ENCODE measurements around the gene VPS37C. TPM values are rescaled to one million over a fixed set of nuclear protein-coding genes. Genes with fewer than 3 reads are reported as not detected.
A peak's percentile ranks its signal among the peaks of the same experiment; 100 is the strongest.
"Not testable (repeated sequence)": the region's sequence is repeated elsewhere in the genome, so short reads cannot be mapped to it uniquely, and the experiment has no call there.

The VPS37C gene
- total RNA-seq (2014; rRNA removed; shearing (Covaris generic)): 22.2 and 29.9 TPM in 2 replicates

DNA sequence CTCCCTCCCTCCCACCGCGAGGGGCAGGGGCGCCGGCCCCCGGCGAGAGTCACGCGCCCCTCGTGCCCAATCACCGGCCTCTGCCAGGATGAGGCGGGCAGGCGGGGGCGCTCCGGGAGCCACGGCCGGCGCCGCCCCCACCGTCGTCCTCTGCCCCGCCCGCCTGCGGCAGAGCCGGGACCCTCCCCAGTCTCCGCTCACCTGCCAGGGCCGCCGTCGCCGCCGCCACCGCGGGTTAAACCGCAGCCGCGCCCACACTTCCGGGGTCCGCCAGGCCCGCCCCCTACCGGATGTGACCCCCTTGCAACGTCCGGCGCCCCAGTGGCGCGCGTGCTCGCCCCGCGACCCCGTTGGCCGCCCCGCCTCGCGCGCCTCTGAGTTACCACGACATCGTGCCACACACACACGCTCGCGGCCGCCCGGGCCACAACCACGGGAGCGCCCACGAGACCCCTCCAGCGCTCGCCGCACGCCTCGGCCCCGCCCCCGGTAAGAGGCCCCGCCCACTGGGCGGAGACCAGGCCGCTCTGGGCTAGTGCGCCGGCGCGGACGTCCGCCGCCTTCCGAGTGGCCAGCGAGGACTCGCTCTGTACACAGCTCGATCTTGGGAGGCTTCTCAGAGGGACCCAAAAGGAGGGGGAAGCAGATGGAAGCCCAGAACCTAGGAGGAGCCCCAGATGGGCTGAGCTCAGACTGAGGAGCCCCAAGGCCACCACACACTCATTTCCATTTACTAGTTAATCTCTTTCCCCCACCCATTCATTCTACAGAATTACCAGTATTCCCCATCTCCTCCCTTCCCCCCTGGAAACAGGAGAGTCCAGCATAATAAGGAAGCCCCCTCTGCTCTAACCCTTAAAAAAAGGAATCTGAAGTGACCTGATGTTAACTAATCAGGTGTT lies at the start of gene VPS37C:
Gene VPS37C, minus strand, starts transcription at position 237 of the 902 bp plus-strand sequence. CDS start 22,597 bp downstream, outside the sequence.
- peak within 1 kb of the TSS; percentile 94 for H3K27ac ChIP-seq
- peak; percentile 95 to 96 for DNase-seq (ENCODE audit: low read depth in 1 of 2, low spot score in 2 of 2)
- H3K4me1 ChIP-seq (replicated peaks): peaks cover 35% of the 10 kb centered on the region
- H3K4me3 ChIP-seq: peak within 1 kb of the TSS; percentile 83
- peaks cover 22% of the 10 kb centered on the region for H3K36me3 ChIP-seq
- no peaks in the 10 kb centered on the region for H3K27me3 ChIP-seq (replicated peaks)
- no peaks in the 10 kb centered on the region for H3K9me3 ChIP-seq (replicated peaks)

DNA sequence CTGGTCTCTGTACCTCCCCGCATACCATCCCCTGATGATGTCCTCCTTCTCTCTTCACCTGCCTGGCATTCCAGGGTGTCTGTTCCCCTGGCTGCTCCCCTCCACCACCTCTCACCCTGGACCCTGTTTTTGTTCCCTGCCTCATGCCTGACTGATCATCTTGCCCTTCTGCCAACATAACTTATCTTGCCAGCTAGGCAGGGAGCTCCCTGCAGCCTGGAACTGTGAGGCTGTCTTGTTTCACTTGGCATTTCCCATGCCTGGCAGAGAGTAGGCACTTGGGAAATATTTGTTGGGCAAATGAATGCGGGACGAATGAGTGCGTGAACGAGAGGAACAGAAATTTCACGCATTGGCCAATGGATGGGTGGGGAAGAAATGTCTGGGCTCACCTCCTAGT lies 49.4 kb upstream of the VPS37C start:
- H3K36me3 ChIP-seq; H3K27me3 ChIP-seq (replicated peaks); H3K9me3 ChIP-seq (replicated peaks); H3K4me1 ChIP-seq (replicated peaks); H3K4me3 ChIP-seq; H3K27ac ChIP-seq; DNase-seq (ENCODE audit: low read depth in 1 of 2, low spot score in 2 of 2): not testable (repeated sequence)

DNA sequence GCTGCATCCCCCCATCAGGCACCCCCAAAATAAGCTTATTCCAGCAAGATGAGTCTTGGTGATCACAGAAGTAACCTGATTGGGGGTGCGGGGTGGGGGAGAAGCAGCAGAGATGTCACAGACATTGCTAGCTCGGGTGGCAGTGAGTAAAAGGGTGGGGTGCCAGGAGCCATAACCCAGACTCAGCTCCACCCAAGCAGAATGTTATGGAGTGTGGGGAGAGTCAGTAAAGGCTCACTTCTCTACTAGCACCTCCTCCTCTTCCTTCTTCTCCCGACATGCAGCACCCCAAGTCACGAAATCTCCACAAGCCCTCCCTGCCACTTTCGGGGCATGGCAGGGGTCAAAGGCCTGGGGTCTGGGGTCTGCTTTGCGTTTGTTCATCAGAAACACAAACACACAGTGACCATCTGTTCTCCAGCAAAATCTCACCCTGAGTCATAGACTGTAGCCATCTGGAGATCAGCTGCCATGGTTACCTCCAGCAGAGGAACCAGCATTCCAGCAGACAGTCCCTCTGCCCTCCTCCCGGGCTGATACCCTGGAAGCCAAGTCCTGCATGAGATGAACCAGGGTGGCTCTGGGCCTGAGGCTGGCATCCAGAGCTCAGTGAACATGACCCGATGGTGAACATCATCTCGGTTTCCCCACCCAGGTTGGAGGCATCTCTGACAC lies 46.5 kb upstream of the VPS37C start:
- H3K36me3 ChIP-seq; H3K4me1 ChIP-seq (replicated peaks); H3K9me3 ChIP-seq (replicated peaks); H3K4me3 ChIP-seq; DNase-seq (ENCODE audit: low read depth in 1 of 2, low spot score in 2 of 2); H3K27ac ChIP-seq; H3K27me3 ChIP-seq (replicated peaks): not testable (repeated sequence)

DNA sequence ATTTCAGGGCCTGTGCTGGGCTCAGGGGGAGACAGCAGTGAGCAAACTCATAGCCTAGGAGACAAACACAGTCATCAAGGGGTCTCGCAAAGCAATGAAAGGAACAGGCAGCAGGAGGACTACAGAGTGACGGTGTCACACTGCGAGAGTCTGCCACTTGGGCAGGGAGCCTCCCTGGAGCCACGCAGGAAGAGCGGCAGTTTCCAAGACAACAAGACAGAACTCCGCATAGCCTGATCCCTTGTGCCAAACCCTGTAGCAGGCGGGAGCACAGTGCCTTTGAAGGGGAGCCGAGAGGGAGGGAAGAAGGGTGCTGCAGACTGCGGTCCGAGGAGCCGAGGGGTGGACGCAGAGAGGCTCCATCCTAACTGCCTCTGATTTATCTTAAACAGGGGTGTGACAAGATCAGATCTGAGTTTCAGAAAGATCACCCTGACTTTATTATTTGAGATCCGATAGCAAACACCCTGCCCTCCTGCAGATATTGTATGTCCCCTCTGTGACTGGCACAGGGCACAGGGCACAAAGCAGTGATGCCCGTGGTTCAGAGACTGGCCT lies 43.4 kb upstream of the VPS37C start:
- not testable (repeated sequence) for H3K9me3 ChIP-seq (replicated peaks); H3K4me1 ChIP-seq (replicated peaks); H3K4me3 ChIP-seq; H3K27ac ChIP-seq; H3K36me3 ChIP-seq; DNase-seq (ENCODE audit: low read depth in 1 of 2, low spot score in 2 of 2)
- H3K27me3 ChIP-seq (replicated peaks): peaks cover 10% of the 10 kb centered on the region

DNA sequence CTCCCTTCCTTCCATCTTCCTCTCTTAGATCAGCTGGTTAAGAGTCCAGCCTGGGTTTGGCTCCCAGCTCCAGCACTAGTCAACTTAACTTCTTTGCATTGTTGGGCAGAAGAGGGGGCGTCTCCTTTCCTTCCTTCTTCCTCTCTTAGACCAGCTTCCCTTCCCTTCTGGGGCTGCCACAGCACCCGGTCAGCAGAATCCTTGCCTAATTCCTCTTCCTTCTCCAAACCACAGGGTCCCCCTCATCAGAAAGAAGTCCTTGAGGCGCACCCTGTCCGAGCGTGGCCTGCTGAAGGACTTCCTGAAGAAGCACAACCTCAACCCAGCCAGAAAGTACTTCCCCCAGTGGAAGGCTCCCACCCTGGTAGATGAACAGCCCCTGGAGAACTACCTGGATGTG lies 42.6 kb upstream of the VPS37C start:
- peaks cover 10% of the 10 kb centered on the region for H3K27me3 ChIP-seq (replicated peaks)
- not testable (repeated sequence) for H3K27ac ChIP-seq; DNase-seq (ENCODE audit: low read depth in 1 of 2, low spot score in 2 of 2); H3K36me3 ChIP-seq; H3K4me1 ChIP-seq (replicated peaks); H3K4me3 ChIP-seq; H3K9me3 ChIP-seq (replicated peaks)

DNA sequence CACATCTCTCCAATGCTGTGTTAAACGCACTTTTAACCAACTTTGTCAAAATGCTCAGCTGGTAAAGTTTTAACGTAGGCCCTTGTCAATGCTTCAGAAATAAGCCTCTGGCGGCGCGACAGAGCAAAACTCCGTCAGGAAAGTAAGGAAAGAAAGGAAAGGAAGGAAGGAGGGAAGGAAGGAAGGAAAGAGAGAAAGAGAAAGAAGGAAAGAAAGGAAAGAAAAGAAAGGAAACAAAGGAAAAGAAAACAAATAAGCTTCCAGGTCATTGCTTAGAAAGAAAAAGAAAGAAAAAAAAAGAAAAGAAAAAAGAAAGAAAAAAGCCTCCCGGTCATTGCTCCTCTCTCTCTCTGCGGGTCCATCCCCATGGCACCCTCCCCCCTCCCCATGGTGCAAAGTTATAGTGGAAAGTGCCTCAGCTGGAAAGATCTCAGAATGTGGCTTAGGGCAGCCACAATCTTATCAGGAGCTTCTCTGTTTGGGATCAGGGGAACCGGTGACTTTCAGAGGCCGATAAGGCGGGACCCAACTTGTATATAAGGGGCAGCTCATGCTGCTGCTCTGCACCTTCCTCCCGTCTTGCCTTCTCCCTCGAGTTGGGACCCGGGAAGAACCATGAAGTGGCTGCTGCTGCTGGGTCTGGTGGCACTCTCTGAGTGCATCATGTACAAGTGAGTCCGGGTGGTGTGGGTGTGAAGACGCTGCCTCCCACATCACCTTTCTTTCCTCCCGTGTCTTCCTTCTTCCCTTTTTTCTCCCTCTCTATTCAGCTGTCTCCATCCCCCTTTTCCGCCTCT lies 41.9 kb upstream of the VPS37C start, which contains the start of gene PGA3:
Gene PGA3, plus strand, starts transcription at position 566 of the 797 bp plus-strand sequence. Its CDS starts 50 bp downstream, at position 616.
- H3K27ac ChIP-seq; H3K4me1 ChIP-seq (replicated peaks); H3K9me3 ChIP-seq (replicated peaks); DNase-seq (ENCODE audit: low read depth in 1 of 2, low spot score in 2 of 2); H3K4me3 ChIP-seq; H3K36me3 ChIP-seq: not testable (repeated sequence)
- peaks cover 10% of the 10 kb centered on the region for H3K27me3 ChIP-seq (replicated peaks)

DNA sequence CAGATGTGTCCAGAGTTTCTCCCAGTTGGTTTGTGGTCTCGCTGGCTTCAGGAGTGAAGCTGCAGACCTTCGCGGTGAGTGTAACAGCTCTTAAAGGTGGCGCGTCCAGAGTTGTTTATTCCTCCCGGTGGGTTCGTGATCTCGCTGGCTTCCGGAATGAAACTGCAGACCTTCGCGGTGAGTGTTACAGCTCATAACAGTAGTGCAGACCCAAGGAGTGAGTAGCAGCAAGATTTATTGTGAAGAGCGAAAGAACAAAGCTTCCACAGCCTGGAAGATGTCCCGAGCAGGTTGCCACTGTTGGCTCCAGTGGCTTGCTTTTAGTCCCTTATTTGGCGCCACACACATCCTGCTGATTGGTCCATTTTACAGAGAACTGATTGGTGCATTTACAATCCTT lies 40.2 kb upstream of the VPS37C start:
- Histone ChIP-seq H3K36me3 (no peaks in the 10 kb centered on the region), H3K27me3 (replicated peaks) (peaks cover 10% of the 10 kb centered on the region), H3K9me3 (replicated peaks) (no peaks in the 10 kb centered on the region; the same call in 1 of the 2 replicates), H3K27ac (no peak overlapping the region), H3K4me1 (replicated peaks) (no peaks in the 10 kb centered on the region), H3K4me3 (no peak overlapping the region)
- peak in 1 of 2 experiments; percentile 31 for DNase-seq (ENCODE audit: low read depth in 1 of 2, low spot score in 2 of 2)

DNA sequence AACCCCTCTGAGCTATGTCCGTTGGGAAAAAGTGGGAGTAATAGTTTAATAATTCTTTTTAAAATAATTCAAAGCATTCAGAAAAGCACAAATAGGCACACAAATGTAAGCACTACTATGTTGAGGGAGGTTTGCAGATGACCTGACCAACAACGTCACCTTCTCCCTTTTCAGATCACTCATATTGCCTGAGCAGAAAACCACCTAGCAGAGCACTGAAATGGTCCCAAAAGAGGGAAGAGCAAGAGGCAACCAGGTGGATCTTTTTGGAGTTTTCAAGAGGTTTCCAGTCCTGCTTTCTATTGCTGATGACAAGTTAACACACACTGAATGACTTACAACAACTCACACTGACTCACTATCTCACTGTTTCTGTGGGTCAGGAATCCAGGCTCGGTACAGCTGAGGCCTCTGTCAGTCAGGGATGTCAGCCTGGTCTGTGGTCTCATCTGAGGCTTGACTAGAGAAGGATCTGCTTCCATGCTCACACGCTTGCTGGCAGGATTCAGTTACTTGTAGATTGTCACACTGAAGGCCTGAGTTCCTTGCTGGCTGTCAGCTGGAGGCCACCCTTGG lies 37.8 kb upstream of the VPS37C start:
- H3K27ac ChIP-seq: no peak overlapping the region
- peak in 1 of 2 experiments; percentile 31 for DNase-seq (ENCODE audit: low read depth in 1 of 2, low spot score in 2 of 2)
- no peak overlapping the region for H3K4me3 ChIP-seq
- no peaks in the 10 kb centered on the region; the same call in 1 of the 2 replicates for H3K9me3 ChIP-seq (replicated peaks)
- no peaks in the 10 kb centered on the region for H3K36me3 ChIP-seq
- H3K4me1 ChIP-seq (replicated peaks): no peaks in the 10 kb centered on the region
- peaks cover 28% of the 10 kb centered on the region for H3K27me3 ChIP-seq (replicated peaks)

DNA sequence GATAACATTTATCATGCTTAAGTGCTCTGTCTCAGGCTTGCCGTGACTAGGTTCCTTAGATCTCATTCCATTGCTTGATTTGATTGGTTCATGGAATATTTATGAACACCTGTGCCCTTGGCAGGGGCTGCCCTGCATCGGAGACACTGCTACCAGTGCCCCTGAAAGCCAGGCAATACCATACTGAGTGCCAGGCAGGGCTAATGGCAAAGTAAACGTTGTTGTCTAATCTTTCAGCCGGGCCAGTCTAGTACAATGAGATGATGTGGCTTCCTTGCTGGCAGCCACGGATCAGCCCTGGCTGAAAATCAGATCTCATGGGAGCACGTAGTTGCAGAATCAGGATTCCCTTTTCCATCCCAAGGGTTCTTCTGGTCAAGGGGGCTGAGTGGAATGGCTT lies 37.1 kb upstream of the VPS37C start:
- Histone ChIP-seq H3K4me1 (replicated peaks) (no peaks in the 10 kb centered on the region), H3K9me3 (replicated peaks) (no peaks in the 10 kb centered on the region; the same call in 1 of the 2 replicates), H3K27me3 (replicated peaks) (peaks cover 35% of the 10 kb centered on the region), H3K36me3 (no peaks in the 10 kb centered on the region), H3K27ac (no peak overlapping the region), H3K4me3 (no peak overlapping the region)
- DNase-seq (ENCODE audit: low read depth in 1 of 2, low spot score in 2 of 2): peak in 1 of 2 experiments; percentile 33

DNA sequence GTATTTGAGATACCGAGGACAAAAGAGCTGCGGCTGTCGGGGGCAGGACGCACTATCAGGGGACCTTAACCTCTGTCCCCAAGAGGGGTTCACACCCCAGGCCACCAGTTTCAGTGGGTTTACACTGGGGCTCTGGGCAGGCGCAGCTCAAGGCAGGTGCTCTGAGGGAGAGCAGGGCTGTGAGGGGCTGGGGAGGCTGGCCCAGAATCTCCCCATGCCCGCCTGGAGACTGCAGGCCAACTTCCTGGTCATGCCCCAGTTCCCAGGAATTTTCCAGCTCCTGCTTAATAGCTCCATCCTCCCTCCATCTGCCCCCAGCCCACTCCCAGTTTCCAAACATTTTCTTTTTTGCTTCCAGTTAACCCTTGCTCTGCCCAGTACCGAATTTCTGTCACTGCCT lies 34.5 kb upstream of the VPS37C start:
- no peaks in the 10 kb centered on the region for H3K9me3 ChIP-seq (replicated peaks)
- peaks cover 42% of the 10 kb centered on the region for H3K27me3 ChIP-seq (replicated peaks)
- no peak overlapping the region for H3K27ac ChIP-seq
- H3K4me3 ChIP-seq: no peak overlapping the region
- no peaks in the 10 kb centered on the region for H3K36me3 ChIP-seq
- DNase-seq (ENCODE audit: low read depth in 1 of 2, low spot score in 2 of 2): no peak
- no peaks in the 10 kb centered on the region for H3K4me1 ChIP-seq (replicated peaks)

DNA sequence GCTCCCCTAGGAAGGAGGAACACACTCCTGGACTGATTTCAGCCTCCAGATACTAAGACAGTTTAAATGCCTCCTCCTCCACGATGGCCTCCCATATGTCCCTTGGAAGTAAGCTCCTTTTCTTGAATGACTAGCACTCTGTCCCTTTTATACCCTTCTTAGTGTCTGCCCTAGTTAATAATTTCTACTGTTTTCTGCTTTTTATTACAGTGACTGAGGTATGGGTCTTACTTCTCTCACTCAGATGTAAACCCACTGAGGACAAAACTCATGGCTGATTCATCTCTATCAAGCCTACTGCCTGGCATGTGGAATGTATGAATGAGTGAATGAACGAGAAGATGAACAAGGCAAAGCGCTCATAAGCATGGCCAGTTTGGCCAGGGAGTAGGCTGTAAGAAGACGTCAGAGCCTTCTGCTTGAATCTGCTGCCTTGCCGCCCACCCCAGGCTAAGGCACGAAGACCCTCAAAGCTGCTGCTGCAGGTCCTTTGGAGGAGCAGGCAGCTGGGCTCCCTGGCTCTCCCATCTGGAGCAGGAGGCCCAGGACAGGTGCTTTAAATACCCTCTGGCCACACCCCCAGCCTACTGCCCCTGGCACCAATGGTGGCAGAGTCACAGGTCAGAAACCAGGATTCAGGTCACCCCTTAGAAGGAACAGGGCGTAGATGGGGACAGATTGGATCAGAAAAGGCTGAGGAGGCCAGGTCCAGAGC lies 33.9 kb upstream of the VPS37C start:
- Histone ChIP-seq H3K4me3 (no peak overlapping the region), H3K9me3 (replicated peaks) (no peaks in the 10 kb centered on the region)
- peak in 1 of 2 experiments; percentile 41 for DNase-seq (ENCODE audit: low read depth in 1 of 2, low spot score in 2 of 2)

DNA sequence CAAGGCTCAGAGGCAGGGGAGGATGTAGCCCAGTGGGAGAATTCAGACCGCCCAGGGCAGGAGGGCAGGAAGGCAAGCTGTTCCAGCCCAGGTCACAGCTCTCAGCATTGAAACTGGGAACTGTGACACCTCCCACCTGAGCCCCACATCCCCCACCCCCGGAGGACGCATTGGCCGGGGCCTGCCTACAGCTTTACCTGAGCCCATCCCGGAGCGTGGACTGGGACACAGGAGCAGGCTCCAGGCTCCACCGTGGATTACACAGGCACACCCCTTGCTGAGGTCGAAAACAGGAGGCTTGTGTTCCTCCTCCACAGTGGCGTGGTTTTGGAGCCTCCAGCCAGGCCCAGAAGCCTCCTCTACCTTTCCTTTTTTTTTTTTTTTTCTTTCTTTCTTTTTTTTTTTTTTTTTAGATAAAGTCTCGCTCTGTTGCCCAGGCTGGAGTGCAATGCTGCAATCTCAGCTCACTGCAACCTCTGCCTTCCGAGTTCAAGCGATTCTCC lies 33.0 kb upstream of the VPS37C start:
- peak in 1 of 2 experiments; percentile 49 for DNase-seq (ENCODE audit: low read depth in 1 of 2, low spot score in 2 of 2)
- Histone ChIP-seq H3K4me3 (no peak overlapping the region), H3K27me3 (replicated peaks) (peaks cover 44% of the 10 kb centered on the region), H3K9me3 (replicated peaks) (no peaks in the 10 kb centered on the region), H3K27ac (no peak overlapping the region), H3K4me1 (replicated peaks) (no peaks in the 10 kb centered on the region), H3K36me3 (no peaks in the 10 kb centered on the region)

More for the DNA sequence above, 33.9 kb upstream of the VPS37C start:
- Histone ChIP-seq H3K27ac (no peak overlapping the region), H3K4me1 (replicated peaks) (no peaks in the 10 kb centered on the region), H3K36me3 (no peaks in the 10 kb centered on the region), H3K27me3 (replicated peaks) (peaks cover 44% of the 10 kb centered on the region)

Measured in SJSA1 (cell line).